Transverse colon (tissue), 4 donors: ENCODE measurements around the gene RELL1. TPM values are rescaled to one million over a fixed set of nuclear protein-coding genes. Genes with fewer than 3 reads are reported as not detected.

Source experiments
- DNase-seq: peaks from one replicate; pipeline ENCODE4 v3.0.0-alpha.2; 2019
- H3K27ac ChIP-seq, 4 donors: fragments of 200-600 bp; sonication (generic); 2 replicates each; pipeline ENCODE4 v1.5.1; 2016 to 2018; ENCODE audit warnings: inconsistent platforms in 4 of 4
- H3K27me3 ChIP-seq: fragments of 200-600 bp; sonication (generic); 2 replicates; pipeline ENCODE4 v1.5.1; 2017; ENCODE audit warnings: inconsistent platforms
- H3K36me3 ChIP-seq, 4 donors: fragments of 200-600 bp; sonication (generic); 2 replicates each; pipeline ENCODE4 v1.5.1; 2017 to 2019; ENCODE audit warnings: inconsistent platforms in 4 of 4
- H3K4me1 ChIP-seq, 4 donors: fragments of 200-600 bp; sonication (generic); 2 replicates each; pipeline ENCODE4 v1.5.1; 2017 to 2020; ENCODE audit warnings: inconsistent platforms in 4 of 4
- H3K4me3 ChIP-seq, 4 donors: fragments of 200-600 bp; sonication (generic); 1 replicate in 1 of 4; 2 replicates in 3 of 4; pipeline versions ENCODE4 v1.5.1 to v1.6.1; 2017 to 2019; ENCODE audit warnings: inconsistent platforms in 4 of 4
- H3K9me3 ChIP-seq, 2 donors: fragments of 200-600 bp; sonication (generic); 2 replicates each; pipeline ENCODE4 v1.5.1; 2017 to 2019; ENCODE audit warnings: inconsistent platforms in 2 of 2
- EP300 ChIP-seq: sonication (generic); formaldehyde crosslinking; IDR thresholded peaks from one replicate; pipeline ENCODE4 v1.6.1; 2017; ENCODE audit warnings: antibody characterized with exemption, low read depth
- POLR2A ChIP-seq: fragments of 450-650 bp; IDR thresholded peaks from one replicate; pipeline ENCODE4 v1.6.1; 2016; ENCODE audit warnings: antibody characterized with exemption, mild to moderate bottlenecking, moderate library complexity
- POLR2AphosphoS5 ChIP-seq, 3 donors: sonication (generic); formaldehyde crosslinking; IDR thresholded peaks; one replicate each; pipeline ENCODE4 v1.6.1; 2016; ENCODE audit warnings: antibody characterized with exemption in 3 of 3
- WGBS, 2 donors: methylation state at CpG; one replicate each; pipeline ENCODE4 v1.1.5; 2018; ENCODE audit warnings: low coverage in 1 of 2; 5-methylcytosine and 5-hydroxymethylcytosine counted together
- in situ Hi-C, 4 donors: fragments of 200-750 bp; cut with MboI; loops; one replicate each; pipeline versions ENCODE4 v1.15.0 to v1.15.1; 2017; ENCODE audit warnings: low sequenced_read_pairs in 3 of 4, low pct_ligation_motif_present in 1 of 4, low pct_unique_long_range_greater_than_20kb in 1 of 4
- intact Hi-C: fragments of 100-400 bp; cut with DNase I; formaldehyde crosslinking; loops from one replicate; pipeline ENCODE4 v1.15.1; 2023; ENCODE audit warnings: low total_unique reads
- total RNA-seq, 4 donors: library from RNA; depleted of rRNA; stranded (reverse); fragments of >200 nt; gene quantifications; one replicate each; pipeline ENCODE4 v1.1.0, GENCODE V29; 2016
- TF ChIP-seq, protein P1 (sequence below), 5 experiments: fragments of 200-600 bp in 3 of 5; fragments of 450-650 bp in 2 of 5; sonication (generic) in 3 of 5; IDR thresholded peaks; 1 replicate in 2 of 5; 2 replicates in 3 of 5; pipeline ENCODE4 v1.5.1; 2016 to 2017; ENCODE audit warnings: antibody characterized with exemption in 5 of 5, inconsistent platforms in 3 of 5, mild to moderate bottlenecking in 2 of 5, moderate library complexity in 1 of 5

Gene RELL1
- total RNA-seq, 4 donors from 2014 or later, result 9.2 to 192 (median 107) TPM

DNA sequence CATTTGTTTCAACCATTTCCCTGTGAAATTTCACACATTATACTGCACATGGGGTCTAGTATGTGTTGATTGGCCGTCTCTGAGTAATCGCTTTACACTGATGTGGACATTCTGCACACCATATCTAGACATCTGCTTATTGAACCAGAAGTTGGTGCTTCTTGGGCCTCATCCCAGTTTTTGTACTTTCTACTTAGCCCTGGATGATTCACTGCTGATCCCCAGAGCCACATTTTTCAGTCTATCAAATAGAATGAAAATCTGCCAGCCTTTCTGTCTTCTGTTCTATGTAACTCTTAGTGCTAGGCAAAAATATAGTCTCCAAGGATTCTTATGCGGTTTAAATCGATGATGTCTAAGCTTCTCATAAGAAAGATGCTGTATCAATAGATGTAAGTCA is 40.5 kb upstream of the RELL1 start:
- no peaks in the 10 kb centered on the region for H3K36me3 ChIP-seq
- 94 to 96% methylated on average over 4 of the region's 4 CpGs for WGBS, 2 donors
- no peaks in the 10 kb centered on the region for H3K9me3 ChIP-seq
- TF ChIP-seq POLR2A (no peak), EP300 (no peak), POLR2AphosphoS5 (IDR thresholded peaks at IDR 0.05) (no peak)
- TF ChIP-seq, protein P1, sequence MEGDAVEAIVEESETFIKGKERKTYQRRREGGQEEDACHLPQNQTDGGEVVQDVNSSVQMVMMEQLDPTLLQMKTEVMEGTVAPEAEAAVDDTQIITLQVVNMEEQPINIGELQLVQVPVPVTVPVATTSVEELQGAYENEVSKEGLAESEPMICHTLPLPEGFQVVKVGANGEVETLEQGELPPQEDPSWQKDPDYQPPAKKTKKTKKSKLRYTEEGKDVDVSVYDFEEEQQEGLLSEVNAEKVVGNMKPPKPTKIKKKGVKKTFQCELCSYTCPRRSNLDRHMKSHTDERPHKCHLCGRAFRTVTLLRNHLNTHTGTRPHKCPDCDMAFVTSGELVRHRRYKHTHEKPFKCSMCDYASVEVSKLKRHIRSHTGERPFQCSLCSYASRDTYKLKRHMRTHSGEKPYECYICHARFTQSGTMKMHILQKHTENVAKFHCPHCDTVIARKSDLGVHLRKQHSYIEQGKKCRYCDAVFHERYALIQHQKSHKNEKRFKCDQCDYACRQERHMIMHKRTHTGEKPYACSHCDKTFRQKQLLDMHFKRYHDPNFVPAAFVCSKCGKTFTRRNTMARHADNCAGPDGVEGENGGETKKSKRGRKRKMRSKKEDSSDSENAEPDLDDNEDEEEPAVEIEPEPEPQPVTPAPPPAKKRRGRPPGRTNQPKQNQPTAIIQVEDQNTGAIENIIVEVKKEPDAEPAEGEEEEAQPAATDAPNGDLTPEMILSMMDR (IDR thresholded peaks at IDR 0.05), result no peak
- in situ Hi-C loops (no loop called here), intact Hi-C loops (no loop called here)
- peaks cover 0 to 4% (median 2%) of the 10 kb centered on the region in 4 donors for H3K4me1 ChIP-seq
- H3K27me3 ChIP-seq, result no peaks in the 10 kb centered on the region
- no peak for DNase-seq
- H3K27ac ChIP-seq, result no peak overlapping the region
- H3K4me3 ChIP-seq, result no peak overlapping the region

DNA sequence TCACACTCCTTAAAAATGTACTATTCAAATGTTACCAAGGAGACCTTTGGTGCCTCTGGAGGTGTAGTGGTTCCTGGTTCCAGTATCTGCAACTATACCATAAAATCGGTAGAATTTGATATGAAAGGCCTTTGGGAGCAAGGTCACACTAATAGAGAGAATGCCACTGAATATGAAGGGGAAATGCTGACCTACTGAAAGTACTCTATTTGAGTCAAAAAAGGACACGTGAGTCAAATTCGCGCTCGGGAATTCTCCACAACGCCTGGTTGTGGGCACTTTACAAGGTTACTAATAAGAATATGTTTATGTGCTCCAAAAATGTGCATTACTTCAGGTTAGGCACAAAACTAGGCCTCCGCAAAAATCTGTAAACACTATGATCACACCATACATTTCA is 39.5 kb upstream of the RELL1 start:
- no peaks in the 10 kb centered on the region for H3K36me3 ChIP-seq
- TF ChIP-seq EP300 (no peak), POLR2AphosphoS5 (IDR thresholded peaks at IDR 0.05) (no peak), POLR2A (no peak)
- TF ChIP-seq, protein P1 (IDR thresholded peaks at IDR 0.05), result no peak
- H3K4me3 ChIP-seq, result no peak overlapping the region
- intact Hi-C loops (no loop called here), in situ Hi-C loops (no loop called here)
- DNase-seq, result no peak
- no peak overlapping the region for H3K27ac ChIP-seq
- H3K9me3 ChIP-seq, result no peaks in the 10 kb centered on the region
- H3K4me1 ChIP-seq, result peaks cover 0 to 7% (median 3%) of the 10 kb centered on the region in 4 donors
- 67 to 69% methylated on average over 1 to 7 of the region's 7 CpGs for WGBS, 2 donors
- no peaks in the 10 kb centered on the region for H3K27me3 ChIP-seq

DNA sequence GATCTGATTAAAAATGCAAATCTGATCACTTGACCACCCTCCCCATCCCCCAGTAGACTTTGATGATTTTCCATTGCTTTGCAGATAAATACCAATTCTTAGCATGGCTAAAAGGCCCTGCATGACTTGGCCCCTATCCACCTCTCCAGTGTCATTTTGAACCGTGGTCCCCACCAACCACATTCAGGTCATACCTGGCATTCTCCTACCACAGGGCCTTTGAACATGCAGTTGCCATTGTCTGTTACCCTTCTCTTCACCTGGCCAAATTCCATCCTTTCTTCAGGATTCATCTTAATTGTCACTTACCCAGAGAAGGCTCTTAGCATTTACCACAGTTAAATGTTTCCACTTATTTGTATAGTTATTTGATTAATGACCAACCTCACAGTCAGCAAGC is 36.9 kb upstream of the RELL1 start:
- H3K36me3 ChIP-seq, result no peaks in the 10 kb centered on the region
- H3K27me3 ChIP-seq, result no peaks in the 10 kb centered on the region
- TF ChIP-seq, protein P1 (IDR thresholded peaks at IDR 0.05), result no peak
- TF ChIP-seq POLR2A (no peak), POLR2AphosphoS5 (IDR thresholded peaks at IDR 0.05) (no peak), EP300 (no peak)
- H3K4me1 ChIP-seq, result peaks cover 0 to 10% (median 5%) of the 10 kb centered on the region in 4 donors
- no peak overlapping the region for H3K27ac ChIP-seq
- intact Hi-C loops (no loop called here), in situ Hi-C loops (no loop called here)
- WGBS, 2 donors, result 90 to 100% methylated on average over 1 of the region's 1 CpG
- no peaks in the 10 kb centered on the region for H3K9me3 ChIP-seq
- DNase-seq, result no peak
- H3K4me3 ChIP-seq, result no peak overlapping the region

DNA sequence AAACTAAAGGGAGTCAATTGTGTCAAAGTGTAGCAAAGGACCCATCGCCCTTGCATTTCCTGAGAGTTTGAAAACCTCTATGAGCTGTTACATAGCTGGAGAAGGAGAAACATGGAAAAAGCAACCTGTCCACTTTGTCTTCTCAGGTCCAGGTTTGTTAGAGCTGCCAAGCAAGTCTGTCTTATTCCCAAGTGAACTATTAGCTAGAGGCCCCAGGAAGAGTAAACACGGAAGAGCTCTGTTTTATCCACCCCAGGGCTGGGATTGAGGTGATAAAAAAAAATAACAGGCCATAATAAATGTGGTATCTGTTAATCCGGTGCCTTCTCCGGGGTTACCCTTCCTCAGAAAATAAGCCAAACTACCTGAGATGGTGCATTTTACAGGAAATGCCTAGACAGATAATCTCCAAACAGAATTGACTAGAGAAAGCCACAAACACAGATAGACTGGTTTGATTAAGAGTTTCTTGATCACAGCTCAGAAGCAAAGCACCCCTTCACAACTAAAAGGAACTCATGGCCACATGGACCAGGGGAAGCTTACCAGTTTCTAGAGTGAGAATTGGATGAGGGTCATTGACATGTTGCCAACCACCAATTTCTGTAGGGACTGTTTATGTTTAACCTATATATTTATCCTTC is 35.9 kb upstream of the RELL1 start:
- H3K9me3 ChIP-seq, result no peaks in the 10 kb centered on the region
- H3K4me3 ChIP-seq, result no peak overlapping the region
- H3K27ac ChIP-seq, result peak overlapping the region; percentile 42 to 84 (median 46)
- DNase-seq, result no peak
- intact Hi-C loops (no loop called here), in situ Hi-C loops (no loop called here)
- no peaks in the 10 kb centered on the region for H3K27me3 ChIP-seq
- 43 to 58% methylated on average over 3 to 4 of the region's 4 CpGs for WGBS, 2 donors
- no peaks in the 10 kb centered on the region for H3K36me3 ChIP-seq
- no peak for TF ChIP-seq EP300
- TF ChIP-seq, protein P1 (IDR thresholded peaks at IDR 0.05), result no peak
- no peak for TF ChIP-seq POLR2A
- no peak for TF ChIP-seq POLR2AphosphoS5 (IDR thresholded peaks at IDR 0.05)
- peaks cover 0 to 10% (median 3%) of the 10 kb centered on the region in 4 donors for H3K4me1 ChIP-seq
